Measurements from ENCODE around the gene PCDHGA11.
"Not testable (repeated sequence)": the region's sequence is repeated elsewhere in the genome, so short reads cannot be mapped to it uniquely, and the experiment has no call there.

GRCh38 chr5:141415275-141415618, 5.6 kb upstream of the PCDHGA11 start:
- TF ChIP-seq CTCF (IDR thresholded peaks at IDR 0.05; ENCODE audit: low read depth, low read length); EZH2phosphoT487 (IDR thresholded peaks at IDR 0.05; ENCODE audit: low read depth): not testable (repeated sequence)
